Activated CD8-positive, alpha-beta memory T cell treated with anti-CD3 and anti-CD28 coated beads for 48 hours (primary cell): ENCODE results near the gene ZNF853.
"Not testable (repeated sequence)": the region's sequence is repeated elsewhere in the genome, so short reads cannot be mapped to it uniquely, and the experiment has no call there.

ENCODE experiments used
- DNase-seq, 3 experiments: peaks; one replicate each; pipeline ENCODE4 v3.0.0-alpha.2; 2020; ENCODE audit warnings: low read depth in 2 of 3, low spot score in 2 of 3

ZNF853 gene

GRCh38 chr7:6614953-6615722 is at the start of gene ZNF853:
ZNF853 (plus strand) TSS chr7:6615610; CDS start chr7:6616175, 565 bp downstream.
- no peak for DNase-seq

DNA sequence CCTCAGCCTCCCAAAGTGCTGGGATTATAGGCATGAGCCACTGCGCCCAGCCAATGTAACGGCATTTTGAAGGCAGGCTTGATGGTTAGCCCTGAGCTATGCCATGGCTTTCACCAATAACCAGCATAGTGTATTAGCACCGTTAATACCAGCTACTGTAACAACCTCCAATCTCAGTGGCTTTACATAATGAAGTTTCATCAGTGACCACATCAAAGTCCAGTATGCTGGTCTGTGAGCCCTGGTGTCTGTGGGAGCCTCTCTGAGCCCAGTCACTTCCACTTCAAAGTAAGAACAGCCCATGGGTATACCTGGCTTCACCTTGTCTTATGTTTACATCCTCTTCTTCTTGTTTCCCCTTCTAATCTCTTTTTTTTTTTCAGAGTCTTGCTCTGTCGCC is 49.8 kb upstream of the ZNF853 start:
- DNase-seq: no peak

GRCh38 chr7:6567886-6568285 is 47.5 kb upstream of the ZNF853 start:
- DNase-seq: no peak

GRCh38 chr7:6571160-6571779 is 44.1 kb upstream of the ZNF853 start:
- no peak for DNase-seq

- DNase-seq: no peak
Observed at GRCh38 chr7:6575281-6576023, 40.0 kb upstream of the ZNF853 start.

DNA sequence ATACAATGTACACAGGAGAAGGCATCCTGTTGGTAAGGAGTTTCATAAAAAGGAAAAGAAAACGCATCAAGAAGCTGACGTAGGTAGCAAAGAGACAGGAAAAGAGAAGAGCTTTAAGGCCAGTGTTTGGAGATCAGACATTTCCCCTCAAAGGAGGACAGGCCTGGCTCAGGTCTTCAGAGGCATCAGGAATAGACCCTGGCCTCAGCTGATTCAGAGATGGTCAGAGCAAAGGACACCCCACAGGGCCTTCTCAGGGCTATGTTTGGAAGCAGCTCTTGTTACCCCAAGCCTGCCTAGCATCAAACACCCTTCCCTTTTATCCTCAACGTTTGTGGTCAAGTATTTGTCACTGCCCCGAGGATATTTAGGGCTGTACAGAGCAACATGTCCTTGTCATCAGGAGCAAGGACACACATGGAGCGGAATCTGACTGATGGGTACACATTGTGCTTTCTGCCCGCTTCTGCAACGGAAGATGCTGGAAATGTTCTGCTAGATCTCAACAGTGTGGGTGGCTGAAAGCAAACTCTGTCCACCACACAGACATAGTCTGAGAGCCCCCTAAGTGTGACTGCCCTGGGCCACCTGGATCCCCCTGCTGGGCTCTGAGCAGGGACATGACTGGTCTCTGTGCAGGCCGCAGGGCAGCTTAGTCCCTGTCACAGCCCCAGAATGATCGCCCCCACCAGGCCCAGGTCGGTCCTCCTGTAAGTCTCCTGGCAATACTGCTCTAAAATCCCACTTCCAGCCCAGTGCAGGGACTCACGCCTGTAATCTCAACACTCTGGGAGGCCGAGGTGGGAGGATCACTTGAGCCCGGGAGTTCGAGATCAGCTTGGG is 39.2 kb upstream of the ZNF853 start:
- DNase-seq: no peak

DNA sequence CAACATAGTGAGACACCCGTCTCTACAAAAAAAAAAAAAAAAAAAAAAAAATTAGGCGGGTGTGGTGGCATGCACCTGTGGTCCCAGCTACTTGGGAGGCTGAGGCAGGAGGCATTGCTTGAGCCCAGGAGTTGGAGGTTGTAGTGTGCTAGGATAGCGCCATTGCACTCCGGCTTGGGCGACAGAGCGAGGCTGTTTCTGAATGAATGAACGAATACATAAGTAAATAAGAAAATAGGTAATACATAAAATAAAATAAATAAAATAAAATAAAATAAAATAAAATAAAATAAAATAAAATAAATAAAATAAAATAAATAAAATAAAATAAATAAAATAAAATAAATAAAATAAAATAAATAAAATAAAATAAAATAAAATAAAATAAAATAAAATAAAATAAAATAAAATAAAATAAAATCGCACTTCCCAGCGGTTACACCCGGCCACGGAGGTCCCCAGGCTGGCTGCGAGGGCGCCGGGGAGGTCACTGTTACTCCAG is 38.5 kb upstream of the ZNF853 start:
- not testable (repeated sequence) for DNase-seq

DNA sequence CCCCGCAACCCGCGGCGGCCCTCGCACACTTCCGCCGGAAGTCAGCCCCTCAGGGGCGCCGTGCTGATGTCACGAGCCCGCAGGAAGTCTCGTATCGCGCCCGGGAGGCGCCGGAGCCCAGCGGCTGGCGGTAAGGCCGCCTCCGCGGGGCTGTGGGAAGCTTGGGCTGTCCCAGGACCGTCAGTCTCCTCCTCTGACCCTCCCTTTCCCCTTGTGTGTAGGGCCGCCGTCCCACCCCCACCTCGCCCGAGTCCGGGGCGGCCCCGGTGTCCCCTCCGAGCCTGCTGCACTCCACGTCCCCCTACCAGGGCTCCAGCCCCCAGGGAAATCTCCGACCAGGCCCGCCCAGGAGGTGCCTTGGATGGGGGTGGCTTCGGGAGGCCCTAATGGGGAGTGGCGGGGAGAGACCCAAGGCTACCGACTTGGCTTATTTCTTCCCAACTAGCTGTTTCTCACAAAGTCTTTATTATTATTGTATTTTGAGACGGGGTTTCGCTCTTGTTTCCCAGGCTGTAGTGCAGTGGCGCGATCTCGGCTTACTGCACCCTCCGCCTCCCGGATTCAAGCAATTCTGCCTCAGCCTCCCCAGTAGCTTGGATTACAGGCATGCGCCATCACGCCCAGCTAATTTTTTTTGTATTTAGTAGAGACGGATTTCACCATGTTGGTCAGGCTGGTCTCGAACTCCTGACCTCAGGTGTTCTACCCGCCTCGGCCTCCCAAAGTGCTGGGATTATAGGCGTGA is 37.9 kb upstream of the ZNF853 start, which contains the start of gene ZDHHC4:
Gene ZDHHC4 (plus strand): TSS at position 86 of the 745 bp plus-strand sequence. CDS start 3,108 bp downstream, outside the sequence.
- DNase-seq: peak; percentile 73 to 82 (median 76)

GRCh38 chr7:6578114-6579084 is 37.0 kb upstream of the ZNF853 start:
- DNase-seq: no peak

GRCh38 chr7:6579446-6579845 is 36.0 kb upstream of the ZNF853 start:
- no peak for DNase-seq

GRCh38 chr7:6585746-6586432 is 29.5 kb upstream of the ZNF853 start:
- DNase-seq: not testable (repeated sequence)

- DNase-seq: no peak
Observed at GRCh38 chr7:6588566-6588965, 26.8 kb upstream of the ZNF853 start.

- DNase-seq: no peak
Observed at GRCh38 chr7:6589151-6589828, 26.1 kb upstream of the ZNF853 start.

GRCh38 chr7:6589829-6590644 is 25.4 kb upstream of the ZNF853 start, which contains the start of gene INTS15:
INTS15 (plus strand) TSS chr7:6590021; CDS start chr7:6590284, 263 bp downstream.
- DNase-seq: peak; percentile 62 to 75 (median 64)

DNA sequence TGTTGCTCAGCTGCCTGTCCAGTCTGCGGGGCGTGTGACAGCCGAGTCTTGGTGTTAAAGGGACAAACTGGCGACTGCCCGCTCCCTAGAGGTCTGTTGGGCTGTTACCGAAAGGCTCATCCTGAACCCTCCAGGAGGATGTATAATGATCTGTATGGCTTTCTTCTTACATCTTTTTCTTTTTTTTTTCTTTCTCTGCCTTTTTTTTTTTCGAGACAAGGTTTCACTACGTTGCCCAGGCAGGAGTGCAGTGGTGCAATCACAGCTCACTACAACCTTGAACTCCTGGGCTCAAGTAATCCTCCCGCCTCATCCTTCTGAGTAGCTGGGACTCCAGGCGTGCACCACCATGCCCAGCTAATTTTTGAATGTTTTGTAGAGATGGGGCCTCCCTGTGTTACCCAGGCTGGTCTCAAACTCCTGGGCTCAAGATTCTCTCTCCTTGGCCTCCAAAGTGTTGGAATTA is 24.7 kb upstream of the ZNF853 start:
- DNase-seq: no peak

GRCh38 chr7:6600093-6600492 is 15.3 kb upstream of the ZNF853 start:
- no peak for DNase-seq

DNA sequence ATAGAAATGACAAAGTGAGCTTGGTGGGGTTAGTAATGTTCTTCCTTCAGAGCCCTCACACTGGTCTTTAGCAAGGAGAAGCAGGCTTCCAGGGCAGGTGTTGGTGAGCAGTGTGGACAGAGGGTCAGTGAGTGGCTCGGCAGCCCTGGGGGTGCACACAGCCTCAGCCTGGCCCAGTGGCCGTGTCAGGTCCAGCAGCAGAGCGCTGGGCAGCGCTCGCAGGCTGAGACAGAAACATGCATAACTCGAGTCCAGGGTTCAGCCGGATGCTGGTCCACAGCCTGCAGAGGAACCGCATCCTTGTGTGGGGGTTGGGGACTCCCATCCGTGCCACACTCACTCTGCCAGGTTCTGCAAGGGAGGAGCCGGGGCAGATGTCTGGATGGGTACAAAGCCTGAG is 11.0 kb upstream of the ZNF853 start:
- DNase-seq: no peak
